Measurements from ENCODE around the gene DDX10.

DDX10 gene

GRCh38 chr11:108958368-108959104, 293.7 kb downstream of the DDX10 start:
- no peak for DNase-seq

DNA sequence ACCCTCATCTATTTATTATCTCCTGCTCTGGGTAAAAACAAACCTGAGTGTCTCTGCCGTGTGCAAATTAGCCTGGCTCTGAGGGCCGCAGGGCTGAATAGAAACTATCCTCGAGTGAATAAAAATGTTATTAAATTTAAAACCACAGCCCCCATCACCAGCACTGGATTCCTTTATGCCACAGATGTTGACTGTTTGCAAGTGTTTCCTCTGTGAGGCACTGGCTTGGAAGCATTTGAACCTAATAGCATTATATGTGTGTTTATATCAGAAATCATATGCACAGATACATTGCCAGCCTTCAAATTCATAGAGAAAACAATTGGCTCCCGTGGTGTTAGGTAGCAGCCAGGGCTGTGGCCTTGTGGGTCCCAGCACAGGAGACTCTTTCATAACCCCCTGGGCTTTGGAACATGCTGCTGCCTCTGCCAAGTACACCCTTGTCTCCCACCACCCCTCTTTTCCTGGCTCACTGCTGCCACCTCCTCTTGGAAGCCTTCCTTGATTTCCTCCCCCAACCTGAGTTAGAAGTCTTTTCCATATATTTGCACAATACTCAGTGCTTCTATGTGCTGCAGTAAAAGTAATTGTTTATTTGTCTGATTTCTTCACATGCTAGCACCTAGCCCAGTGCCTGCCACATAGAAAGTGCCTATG, 294.4 kb downstream of the DDX10 start:
- DNase-seq, result no peak

- no peak for DNase-seq
Measured at GRCh38 chr11:108959874-108960273, 295.0 kb downstream of the DDX10 start.

DNA sequence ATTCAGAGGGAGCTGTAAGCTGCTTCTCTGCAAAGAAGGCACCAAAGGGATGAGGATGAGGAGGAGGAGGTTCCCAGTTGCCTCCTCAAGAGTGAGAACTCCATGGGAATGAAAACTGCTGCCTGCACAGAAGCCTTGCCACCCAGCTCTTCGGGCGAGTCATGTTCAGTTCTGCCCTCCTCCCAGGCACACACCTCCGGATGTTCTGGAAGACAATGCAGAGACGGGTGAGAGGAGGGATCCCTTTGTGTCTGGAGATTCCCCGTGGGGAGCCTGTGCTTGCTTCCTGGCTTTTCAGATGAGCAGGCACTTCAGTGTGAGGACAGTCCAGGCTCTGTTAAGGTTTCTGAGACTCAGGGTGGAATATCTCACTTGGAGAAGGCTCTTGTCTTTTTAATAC, 295.6 kb downstream of the DDX10 start:
- no peak for DNase-seq

DNA sequence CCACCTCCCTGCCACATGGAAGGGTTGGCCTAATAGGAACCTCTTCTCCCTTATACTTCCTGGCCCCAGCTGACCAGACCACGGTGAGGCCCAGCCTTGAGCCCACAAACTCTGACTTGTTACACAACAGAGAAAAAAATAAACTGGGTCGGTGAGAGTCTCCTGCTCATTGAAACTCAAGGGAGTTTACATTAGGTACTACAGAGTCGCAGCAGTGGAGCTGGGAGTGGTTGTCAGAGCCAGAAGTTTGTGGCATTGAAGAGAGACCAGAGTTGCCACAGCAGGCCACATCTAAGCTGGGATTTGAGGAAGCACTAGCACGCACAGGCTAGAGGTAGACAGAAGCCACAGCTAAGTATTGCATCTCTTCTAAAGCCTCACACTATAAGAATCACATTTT, 296.2 kb downstream of the DDX10 start:
- no peak for DNase-seq

GRCh38 chr11:108963118-108963517, 298.2 kb downstream of the DDX10 start:
- DNase-seq, result no peak

DNA sequence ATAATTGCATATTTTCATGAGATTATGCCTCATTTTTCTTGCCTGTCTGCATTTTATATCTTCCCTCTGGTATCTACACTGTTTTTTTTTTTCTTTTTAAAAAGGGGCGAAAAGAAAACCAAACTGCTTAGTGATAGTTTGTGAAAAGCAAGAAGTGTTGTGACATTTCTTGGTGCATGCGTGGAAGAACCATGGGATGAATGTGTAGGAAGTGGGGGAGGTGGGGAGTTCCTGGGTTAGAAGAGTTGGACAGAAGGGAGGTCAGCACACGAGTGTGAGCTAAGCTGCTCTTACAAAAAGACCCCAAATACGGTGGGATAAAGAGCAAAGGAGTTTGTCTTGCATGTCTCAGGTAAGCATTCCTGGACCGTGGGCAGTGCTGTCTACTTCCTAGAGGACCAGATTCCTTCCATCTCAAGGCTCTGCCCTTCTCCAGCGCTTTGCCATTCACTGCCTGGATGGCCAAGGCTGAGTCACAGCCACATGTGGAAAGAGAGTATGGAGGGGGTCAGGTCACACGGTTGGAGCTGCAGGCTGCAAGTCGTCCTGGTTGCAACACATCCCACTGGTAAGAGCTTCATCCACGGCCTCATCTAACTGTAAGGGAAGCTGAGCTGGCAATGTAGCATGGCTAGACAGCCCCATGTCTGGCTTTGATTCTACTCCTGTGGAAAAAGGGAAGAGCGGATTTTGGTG, 300.6 kb downstream of the DDX10 start:
- DNase-seq, result no peak

DNA sequence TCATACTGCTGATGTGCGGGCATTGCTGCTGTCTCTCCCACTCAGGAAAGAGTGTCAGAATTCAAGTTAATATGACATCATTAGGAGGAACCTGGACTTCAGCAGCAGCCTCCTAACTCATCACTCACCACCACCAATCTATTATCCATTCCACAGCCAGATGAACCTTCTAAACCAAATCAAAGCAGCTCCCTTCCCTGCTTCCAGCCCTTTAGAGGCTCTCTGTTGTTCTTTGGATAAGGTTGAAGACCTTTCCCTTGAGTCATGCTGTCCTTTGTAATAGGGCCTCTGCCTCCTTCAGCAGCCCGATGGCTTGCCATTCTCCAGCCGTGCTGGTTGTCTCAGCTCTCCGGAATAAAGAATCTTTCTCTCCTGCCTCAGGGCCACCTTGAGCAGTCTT, 301.3 kb downstream of the DDX10 start:
- no peak for DNase-seq

DNA sequence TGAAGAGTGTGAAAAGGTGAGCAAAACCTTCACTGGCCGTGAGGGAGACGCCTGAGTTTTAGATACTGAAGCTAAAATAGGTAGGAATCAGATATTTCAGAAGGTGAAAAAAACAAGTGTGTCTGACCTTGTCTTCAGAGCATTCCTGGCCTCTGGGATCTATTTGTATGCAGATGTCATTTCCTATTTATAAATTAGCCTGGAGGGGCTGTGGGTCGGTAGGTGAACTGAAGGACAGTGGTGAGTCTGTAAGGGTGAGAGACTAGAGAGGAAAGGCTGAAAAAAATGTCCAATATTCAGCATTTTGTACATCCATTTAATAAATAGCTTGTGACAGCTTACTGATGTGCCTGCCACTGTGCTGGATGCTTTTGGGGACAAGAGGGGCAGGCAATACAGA, 302.1 kb downstream of the DDX10 start:
- no peak for DNase-seq

GRCh38 chr11:108967571-108967970, 302.7 kb downstream of the DDX10 start:
- no peak for DNase-seq

DNA sequence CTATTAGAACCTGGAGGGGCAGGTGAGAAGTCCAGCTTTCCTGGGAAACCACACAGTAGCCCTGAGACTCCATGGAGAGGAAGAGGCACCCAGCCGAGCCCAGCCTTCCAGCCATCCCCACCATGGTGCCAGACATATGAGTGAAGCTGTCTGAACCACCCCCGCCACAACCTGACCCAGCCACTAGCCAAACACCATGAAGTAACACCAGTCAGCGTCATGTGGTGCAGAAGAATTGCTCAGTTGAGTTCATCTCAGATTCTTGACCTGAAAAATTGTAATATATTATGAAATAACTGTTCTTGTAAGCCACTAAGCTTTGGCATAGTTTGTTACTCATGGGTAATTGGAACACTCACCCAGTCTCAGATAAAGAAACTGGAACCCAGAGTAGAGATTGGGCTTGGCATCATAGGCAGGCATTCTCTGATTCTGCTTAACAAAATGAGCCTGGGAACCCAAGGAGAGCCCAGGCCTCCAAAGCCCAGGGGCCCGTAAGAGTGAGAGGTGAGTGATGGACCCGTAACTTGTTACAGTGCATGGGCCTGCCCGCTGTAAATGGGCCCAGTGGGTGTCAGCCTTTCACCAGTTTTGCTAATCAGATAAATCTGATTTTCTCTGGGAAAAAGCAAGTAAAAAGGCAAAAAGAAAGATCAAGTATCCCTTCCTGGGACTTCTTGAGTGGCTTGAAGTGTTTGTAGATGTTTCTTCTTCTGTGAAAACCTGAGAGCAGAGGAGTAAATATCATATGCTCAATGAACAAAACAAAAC, 305.5 kb downstream of the DDX10 start:
- DNase-seq, result no peak

GRCh38 chr11:108973402-108974162, 308.7 kb downstream of the DDX10 start:
- DNase-seq, result no peak

DNA sequence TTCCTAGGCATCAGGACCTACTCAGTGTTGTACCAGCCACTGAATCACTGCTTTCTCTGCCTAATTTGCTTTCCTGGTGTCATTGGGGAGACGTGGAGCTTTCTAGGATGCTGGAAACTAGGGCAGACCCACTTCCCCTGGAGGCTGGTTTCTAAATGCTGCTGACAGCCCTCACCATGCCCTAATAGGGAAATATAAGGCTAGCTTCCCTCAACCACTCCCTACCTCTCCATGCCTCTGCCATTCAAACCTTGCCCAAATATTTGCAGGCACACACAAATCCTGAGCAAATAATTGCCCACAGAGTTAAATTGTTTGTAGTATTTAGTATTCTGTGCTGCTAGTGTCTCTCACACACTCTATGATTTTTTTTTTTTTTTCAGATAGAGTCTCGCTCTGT, 310.2 kb downstream of the DDX10 start:
- DNase-seq, result no peak

GRCh38 chr11:108975641-108976071, 310.8 kb downstream of the DDX10 start:
- DNase-seq, result no peak

DNA sequence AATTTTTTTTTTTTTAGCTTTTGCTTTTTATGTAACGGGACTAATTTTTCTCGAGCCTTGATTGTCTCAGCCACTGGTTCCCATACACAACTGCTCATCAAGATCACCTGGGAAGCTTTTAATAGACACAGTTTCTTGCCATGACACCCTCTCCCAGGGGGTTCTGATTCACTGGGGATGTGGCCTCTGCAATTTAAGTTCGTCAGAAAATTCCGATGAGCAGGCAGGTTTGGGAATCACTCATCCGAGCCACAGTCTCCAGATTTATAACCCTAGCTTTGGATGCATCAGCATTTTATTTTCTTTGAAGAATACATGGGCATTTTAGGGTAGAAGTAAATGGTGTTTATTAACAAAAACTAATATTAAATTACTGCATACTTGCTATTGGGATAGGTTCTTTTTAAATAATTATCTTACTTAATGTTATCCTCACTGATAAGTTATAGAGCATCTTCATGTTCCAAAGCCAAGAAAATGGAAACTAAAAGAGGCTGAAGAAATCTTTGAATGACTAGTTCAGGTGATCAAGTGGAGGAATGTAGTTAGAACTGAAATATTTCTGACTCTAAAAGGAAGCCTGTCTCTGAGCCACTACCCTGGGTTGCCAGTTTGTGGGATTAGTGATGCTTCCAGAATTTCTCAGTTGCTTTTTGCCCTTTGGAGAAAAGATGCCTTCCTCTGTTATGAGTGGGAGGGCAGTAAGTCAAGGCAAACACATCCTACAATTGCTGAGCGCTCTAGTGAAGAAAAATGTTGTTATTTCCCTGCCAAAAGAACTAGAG, 319.0 kb downstream of the DDX10 start:
- no peak for DNase-seq

- DNase-seq, result no peak
Measured at GRCh38 chr11:108984523-108984922, 319.7 kb downstream of the DDX10 start.

- no peak for DNase-seq
Measured at GRCh38 chr11:108985236-108985944, 320.5 kb downstream of the DDX10 start.

DNA sequence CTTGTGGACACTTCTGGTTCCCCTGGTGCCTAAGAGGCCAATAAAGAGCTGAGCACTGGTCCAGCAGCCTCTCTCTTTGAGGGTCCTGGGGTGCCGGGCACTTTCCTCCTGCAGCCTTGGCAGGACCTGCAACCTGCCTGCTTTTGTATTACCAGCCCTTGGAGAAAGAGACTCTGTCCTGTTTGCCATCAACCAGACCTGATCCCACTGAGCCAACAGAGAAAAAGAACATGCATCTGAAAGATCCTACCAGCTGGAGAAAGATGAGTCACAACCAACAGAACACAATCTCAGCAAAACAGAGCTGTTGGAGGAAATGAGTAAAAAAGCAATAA, 321.0 kb downstream of the DDX10 start:
- DNase-seq, result no peak

Measured in NCI-H1436 (cell line).